Smooth muscle cell of the pulmonary artery (primary cell): ENCODE measurements around the gene NKX2-8. TPM values are rescaled to one million over a fixed set of nuclear protein-coding genes. Genes with fewer than 3 reads are reported as not detected.

Experiments used
- total RNA-seq: library from RNA; depleted of rRNA; stranded (reverse); fragments of >200 nt; gene quantifications from 2 replicates; pipeline ENCODE4 v1.2.3, GENCODE V29; 2014

The NKX2-8 gene
- total RNA-seq, result not detected in 2 replicates

GRCh38 chr14:36582011-36582873, at the start of gene NKX2-8:
NKX2-8 (minus strand) TSS chr14:36582614; CDS start chr14:36582389, 225 bp downstream.

Other genes starting within 250 kb of the NKX2-8 start
- gene NKX2-1, start 62.4 kb downstream of the NKX2-8 start, total RNA-seq, result not detected in 2 replicates
- gene PAX9, start 79.2 kb upstream of the NKX2-8 start, total RNA-seq, result 0.10 and 0.52 TPM in 2 replicates